Measurements from ENCODE around the gene ADTRP.

- TF ChIP-seq, protein P1, sequence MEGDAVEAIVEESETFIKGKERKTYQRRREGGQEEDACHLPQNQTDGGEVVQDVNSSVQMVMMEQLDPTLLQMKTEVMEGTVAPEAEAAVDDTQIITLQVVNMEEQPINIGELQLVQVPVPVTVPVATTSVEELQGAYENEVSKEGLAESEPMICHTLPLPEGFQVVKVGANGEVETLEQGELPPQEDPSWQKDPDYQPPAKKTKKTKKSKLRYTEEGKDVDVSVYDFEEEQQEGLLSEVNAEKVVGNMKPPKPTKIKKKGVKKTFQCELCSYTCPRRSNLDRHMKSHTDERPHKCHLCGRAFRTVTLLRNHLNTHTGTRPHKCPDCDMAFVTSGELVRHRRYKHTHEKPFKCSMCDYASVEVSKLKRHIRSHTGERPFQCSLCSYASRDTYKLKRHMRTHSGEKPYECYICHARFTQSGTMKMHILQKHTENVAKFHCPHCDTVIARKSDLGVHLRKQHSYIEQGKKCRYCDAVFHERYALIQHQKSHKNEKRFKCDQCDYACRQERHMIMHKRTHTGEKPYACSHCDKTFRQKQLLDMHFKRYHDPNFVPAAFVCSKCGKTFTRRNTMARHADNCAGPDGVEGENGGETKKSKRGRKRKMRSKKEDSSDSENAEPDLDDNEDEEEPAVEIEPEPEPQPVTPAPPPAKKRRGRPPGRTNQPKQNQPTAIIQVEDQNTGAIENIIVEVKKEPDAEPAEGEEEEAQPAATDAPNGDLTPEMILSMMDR (conservative IDR thresholded peaks at IDR 0.05 in 1 of 2, IDR thresholded peaks at IDR 0.05 in 1 of 2; ENCODE audit: low read depth in 1 of 2, low read length in 2 of 2): no peak
- TF ChIP-seq EZH2 (IDR thresholded peaks at IDR 0.05; ENCODE audit: low read length, missing control alignments): no peak
Observed at GRCh38 chr6:11672256-11672655, 106.3 kb downstream of the ADTRP start.
